Measurements from ENCODE around the gene NTSR2. TPM values are rescaled to one million over a fixed set of nuclear protein-coding genes. Genes with fewer than 3 reads are reported as not detected.

NTSR2 gene
- total and polyA plus RNA-seq, 2 of the 8 experiments (the other 6 are each of a cell fraction or from before 2014, with no cell fraction given) = 0.05 TPM; not detected in 1

DNA sequence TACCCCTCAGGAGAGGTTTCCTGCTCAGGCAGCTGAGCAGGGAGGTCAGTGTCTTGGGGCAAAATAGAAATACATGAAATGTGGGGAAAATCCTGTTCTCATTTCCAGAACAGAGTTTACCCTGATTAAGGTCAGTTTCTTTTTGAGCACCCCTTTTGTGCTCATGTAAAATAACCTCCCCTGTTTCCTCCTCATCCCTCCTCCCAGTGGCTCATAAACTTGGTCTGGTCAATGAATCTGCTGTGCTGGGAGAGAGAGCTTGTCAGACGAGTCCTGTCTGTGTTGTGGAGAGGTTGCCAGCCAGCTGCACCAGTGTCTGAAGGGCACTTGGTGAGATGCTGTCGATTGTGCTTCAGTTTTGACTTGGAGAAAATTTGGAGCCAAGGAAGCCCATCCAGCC lies 48.6 kb downstream of the NTSR2 start:
- DNase-seq (ENCODE audit: low read depth in 1 of 2, low spot score in 2 of 2) (no peak), FAIRE-seq (no peak)
- no peaks in the 10 kb centered on the region for H3K23me2 ChIP-seq (ENCODE audit: low read depth, low read length)
- peaks cover 0 to 2% of the 10 kb centered on the region in 2 experiments for H4K20me1 ChIP-seq (replicated peaks in 1 of 2; ENCODE audit: control insufficient read depth in 1 of 2, insufficient read depth in 2 of 2, low read length in 2 of 2)
- ChIA-PET CTCF (ENCODE audit: partially characterized antibody) (interaction anchor here (0.6 to 1.4 kb wide), 4 partner anchors 9 to 72 kb away, joined by 3 to 5 read pairs (median 4); no protein-coding TSS in a partner anchor), POLR2A (ENCODE audit: partially characterized antibody) (no interaction called here)
- H4K5ac ChIP-seq (ENCODE audit: insufficient read length, low read depth, low read length) = no peak overlapping the region
- H2BK12ac ChIP-seq (ENCODE audit: low read depth, low read length) = no peak overlapping the region
- H4K8ac ChIP-seq (ENCODE audit: extremely low read depth, insufficient read depth, low read length) = no peak overlapping the region
- no peak overlapping the region for H2BK20ac ChIP-seq (ENCODE audit: low read length)
- H3K27ac ChIP-seq (ENCODE audit: low read depth, low read length) = no peak overlapping the region
- peaks cover 0 to 20% (median 11%) of the 10 kb centered on the region in 4 experiments; a peak in 5 of 8 replicates for H3K36me3 ChIP-seq (ENCODE audit: control insufficient read depth in 2 of 4, insufficient read depth in 4 of 4, low read length in 3 of 4)
- H3K14ac ChIP-seq (ENCODE audit: insufficient read length) = no peak overlapping the region
- no peaks in the 10 kb centered on the region for H3K79me1 ChIP-seq (ENCODE audit: low read depth, low read length)
- H2AK5ac ChIP-seq (ENCODE audit: low read depth, low read length) = no peak overlapping the region
- H3K4me3 ChIP-seq (ENCODE audit: extremely low read depth in 1 of 4, insufficient read depth in 2 of 4, low read depth in 3 of 4, low read length in 4 of 4) = no peak overlapping the region
- no peak overlapping the region for H3K4ac ChIP-seq (replicated peaks; ENCODE audit: insufficient read length, low read depth, low read length)
- no peaks in the 10 kb centered on the region; a peak in 1 of 4 replicates for H3K79me2 ChIP-seq (ENCODE audit: control insufficient read depth in 1 of 2, insufficient read depth in 2 of 2, low read length in 2 of 2)
- H3K18ac ChIP-seq (ENCODE audit: extremely low read depth, low read length) = no peak overlapping the region
- H4K91ac ChIP-seq (replicated peaks; ENCODE audit: insufficient read length, low read length) = no peak overlapping the region
- no peaks in the 10 kb centered on the region for H3K27me3 ChIP-seq (replicated peaks in 1 of 4; ENCODE audit: control insufficient read depth in 3 of 4, extremely low read depth in 1 of 4, insufficient read depth in 3 of 4, low read length in 3 of 4)
- no peak overlapping the region for H2BK5ac ChIP-seq (ENCODE audit: low read depth, low read length)
- H2BK120ac ChIP-seq (replicated peaks; ENCODE audit: low read depth, low read length) = no peak overlapping the region
- no peak overlapping the region for H3K56ac ChIP-seq (replicated peaks; ENCODE audit: insufficient read length, low read depth, low read length)
- no peak overlapping the region for H2BK15ac ChIP-seq (ENCODE audit: low read length)
- no peaks in the 10 kb centered on the region for H3K4me1 ChIP-seq (replicated peaks in 1 of 4; ENCODE audit: control insufficient read depth in 3 of 4, insufficient read depth in 4 of 4, low read length in 3 of 4)
- WGBS, 2 experiments (ENCODE audit: extremely low coverage in 1 of 2, insufficient coverage in 1 of 2, insufficient read length in 1 of 2, insufficient replicate concordance in 2 of 2, low coverage in 1 of 2, low lambda C conversion rate in 2 of 2, missing lambda C conversion rate in 1 of 2) = 84% methylated on average over 2 of the region's 2 CpGs; no CpG with 5 or more reads in 1 of the 2 experiments
- TF ChIP-seq, protein P1, sequence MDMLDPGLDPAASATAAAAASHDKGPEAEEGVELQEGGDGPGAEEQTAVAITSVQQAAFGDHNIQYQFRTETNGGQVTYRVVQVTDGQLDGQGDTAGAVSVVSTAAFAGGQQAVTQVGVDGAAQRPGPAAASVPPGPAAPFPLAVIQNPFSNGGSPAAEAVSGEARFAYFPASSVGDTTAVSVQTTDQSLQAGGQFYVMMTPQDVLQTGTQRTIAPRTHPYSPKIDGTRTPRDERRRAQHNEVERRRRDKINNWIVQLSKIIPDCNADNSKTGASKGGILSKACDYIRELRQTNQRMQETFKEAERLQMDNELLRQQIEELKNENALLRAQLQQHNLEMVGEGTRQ (IDR thresholded peaks at IDR 0.05; ENCODE audit: low read length) = no peak
- no peak for TF ChIP-seq YY1 (IDR thresholded peaks at IDR 0.05; ENCODE audit: low read depth, low read length)
- H3K9me3 ChIP-seq (ENCODE audit: insufficient read depth in 2 of 2, low read depth in 1 of 2, low read length in 1 of 2) = no peaks in the 10 kb centered on the region; a peak in 1 of 4 replicates
- no peak overlapping the region for H3K9ac ChIP-seq (replicated peaks in 1 of 4; ENCODE audit: extremely low read depth in 1 of 4, low read depth in 3 of 4, low read length in 3 of 4)
- no peak overlapping the region for H3K23ac ChIP-seq (ENCODE audit: insufficient read length)
- H3K4me2 ChIP-seq (ENCODE audit: insufficient read depth in 1 of 2, low read depth in 2 of 2, low read length in 2 of 2) = no peak overlapping the region
- no peak overlapping the region for H2AFZ ChIP-seq (ENCODE audit: low read length)
